Upper lobe of left lung (tissue), 4 donors: Measurements from ENCODE around the gene PRKAR2B.

Experiments used
- EP300 ChIP-seq, 4 donors: sonication (generic); formaldehyde crosslinking; IDR thresholded peaks; one replicate each; pipeline ENCODE4 v1.5.1; 2017; ENCODE audit warnings: antibody characterized with exemption in 4 of 4, control low read depth in 2 of 4
- POLR2A ChIP-seq, 4 donors: fragments of 450-650 bp; IDR thresholded peaks; one replicate each; pipeline ENCODE4 v1.5.1; 2016 to 2017; ENCODE audit warnings: antibody characterized with exemption in 4 of 4, mild to moderate bottlenecking in 2 of 4
- POLR2AphosphoS5 ChIP-seq, 2 donors: sonication (generic); formaldehyde crosslinking; IDR thresholded peaks; one replicate each; pipeline ENCODE4 v1.5.1; 2017; ENCODE audit warnings: antibody characterized with exemption in 2 of 2
- TF ChIP-seq, protein P1 (sequence below), 6 experiments: fragments of 450-650 bp in 4 of 6; fragments of 200-600 bp in 2 of 6; sonication (generic) in 2 of 6; IDR thresholded peaks; one replicate each; pipeline ENCODE4 v1.5.1; 2016 to 2019; ENCODE audit warnings: antibody characterized with exemption in 6 of 6

DNA sequence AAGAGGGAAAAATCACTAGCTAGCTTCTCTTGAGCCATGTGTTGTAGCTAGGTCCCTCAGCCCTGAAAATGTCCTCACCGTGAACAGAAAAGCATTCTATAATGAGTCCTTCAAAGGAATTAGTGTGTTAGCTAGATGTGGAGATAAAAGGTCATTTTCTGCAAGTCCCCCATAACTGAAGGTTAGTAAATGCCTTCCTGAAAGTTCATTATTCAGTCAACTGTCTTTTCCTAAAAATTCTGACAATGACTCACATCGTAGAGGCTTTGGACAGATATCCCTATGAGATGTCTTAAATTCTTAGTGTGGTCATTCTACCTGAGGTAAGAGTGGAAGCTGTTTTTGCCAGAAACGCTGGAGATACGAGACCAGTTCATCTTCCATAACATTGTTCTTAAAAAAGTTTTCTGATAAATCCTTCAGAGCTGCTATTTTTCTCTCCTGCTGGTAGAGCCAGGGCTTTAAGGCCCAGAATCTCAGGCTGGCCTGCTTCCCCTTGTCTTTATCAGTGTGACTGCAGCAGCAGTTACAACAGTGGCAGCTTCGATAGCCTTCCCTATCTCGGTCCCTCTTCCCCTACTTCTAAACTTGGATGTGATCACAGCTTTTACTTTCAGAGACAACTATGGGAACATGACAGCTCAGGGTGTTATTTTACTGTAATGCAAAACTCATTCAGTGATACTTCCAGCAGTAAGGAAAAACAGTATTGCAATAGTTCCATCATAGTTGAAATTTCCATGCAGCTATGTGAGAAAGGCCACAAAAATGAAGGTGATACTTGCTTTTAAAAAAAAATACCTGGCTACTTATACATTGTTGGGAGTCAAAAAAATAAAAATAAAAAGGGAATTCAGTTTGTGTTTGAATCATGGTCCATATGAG lies 37.3 kb upstream of the PRKAR2B start:
- TF ChIP-seq POLR2A (IDR thresholded peaks at IDR 0.05) (no peak), POLR2AphosphoS5 (IDR thresholded peaks at IDR 0.05) (no peak), EP300 (IDR thresholded peaks at IDR 0.05) (no peak)
- TF ChIP-seq, protein P1, sequence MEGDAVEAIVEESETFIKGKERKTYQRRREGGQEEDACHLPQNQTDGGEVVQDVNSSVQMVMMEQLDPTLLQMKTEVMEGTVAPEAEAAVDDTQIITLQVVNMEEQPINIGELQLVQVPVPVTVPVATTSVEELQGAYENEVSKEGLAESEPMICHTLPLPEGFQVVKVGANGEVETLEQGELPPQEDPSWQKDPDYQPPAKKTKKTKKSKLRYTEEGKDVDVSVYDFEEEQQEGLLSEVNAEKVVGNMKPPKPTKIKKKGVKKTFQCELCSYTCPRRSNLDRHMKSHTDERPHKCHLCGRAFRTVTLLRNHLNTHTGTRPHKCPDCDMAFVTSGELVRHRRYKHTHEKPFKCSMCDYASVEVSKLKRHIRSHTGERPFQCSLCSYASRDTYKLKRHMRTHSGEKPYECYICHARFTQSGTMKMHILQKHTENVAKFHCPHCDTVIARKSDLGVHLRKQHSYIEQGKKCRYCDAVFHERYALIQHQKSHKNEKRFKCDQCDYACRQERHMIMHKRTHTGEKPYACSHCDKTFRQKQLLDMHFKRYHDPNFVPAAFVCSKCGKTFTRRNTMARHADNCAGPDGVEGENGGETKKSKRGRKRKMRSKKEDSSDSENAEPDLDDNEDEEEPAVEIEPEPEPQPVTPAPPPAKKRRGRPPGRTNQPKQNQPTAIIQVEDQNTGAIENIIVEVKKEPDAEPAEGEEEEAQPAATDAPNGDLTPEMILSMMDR (IDR thresholded peaks at IDR 0.05) = no peak
